Peyer's patch (tissue), 4 donors: ENCODE measurements around the gene ERLIN1. TPM values are rescaled to one million over a fixed set of nuclear protein-coding genes. Genes with fewer than 3 reads are reported as not detected.

ENCODE experiments used
- DNase-seq, 3 donors: peaks; one replicate each; pipeline ENCODE4 v3.0.0-alpha.2; 2017 to 2019
- H3K27ac ChIP-seq, 4 donors: fragments of 200-600 bp; sonication (generic); one replicate each; pipeline ENCODE4 v1.5.1; 2016 to 2019
- H3K27me3 ChIP-seq, 2 donors: fragments of 200-600 bp; sonication (generic); one replicate each; pipeline ENCODE4 v1.5.1; 2019
- H3K36me3 ChIP-seq, 3 donors: fragments of 200-600 bp; sonication (generic); one replicate each; pipeline ENCODE4 v1.5.1; 2016 to 2019
- H3K4me1 ChIP-seq, 4 donors: fragments of 200-600 bp; sonication (generic); one replicate each; pipeline ENCODE4 v1.5.1; 2016 to 2019
- H3K4me3 ChIP-seq, 4 donors: fragments of 200-600 bp; sonication (generic); 1 replicate in 3 of 4; 2 replicates in 1 of 4; pipeline ENCODE4 v1.5.1; 2016 to 2019; ENCODE audit warnings: mild to moderate bottlenecking in 1 of 4
- H3K9me3 ChIP-seq, 4 donors: fragments of 200-600 bp; sonication (generic); one replicate each; pipeline ENCODE4 v1.5.1; 2016 to 2019; ENCODE audit warnings: mild to moderate bottlenecking in 1 of 4
- CTCF ChIP-seq, 6 experiments: fragments of 450-650 bp in 4 of 6; fragments of 200-600 bp in 2 of 6; sonication (generic) in 1 of 6; IDR thresholded peaks; one replicate each; pipeline ENCODE4 v1.5.1; 2017 to 2019; ENCODE audit warnings: antibody characterized with exemption in 6 of 6, mild to moderate bottlenecking in 3 of 6, moderate library complexity in 1 of 6
- POLR2A ChIP-seq, 2 donors: fragments of 450-650 bp; IDR thresholded peaks; one replicate each; pipeline ENCODE4 v1.5.1; 2017; ENCODE audit warnings: antibody characterized with exemption in 2 of 2, mild to moderate bottlenecking in 2 of 2, moderate library complexity in 2 of 2
- total RNA-seq, 4 donors: library from RNA; depleted of rRNA; stranded (reverse); fragments of >200 nt; gene quantifications; one replicate each; pipeline ENCODE4 v1.1.0, GENCODE V29; 2016

Gene ERLIN1
- total RNA-seq, 4 donors from 2014 or later: 5.8 to 28.7 (median 26.3) TPM

- peaks cover 0 to 41% (median 0%) of the 10 kb centered on the region in 3 donors for H3K36me3 ChIP-seq
- no peaks in the 10 kb centered on the region for H3K9me3 ChIP-seq
- H3K4me1 ChIP-seq: peaks cover 0 to 15% (median 0%) of the 10 kb centered on the region in 4 donors
- H3K27me3 ChIP-seq: no peaks in the 10 kb centered on the region
- DNase-seq: no peak
- peak overlapping the region in 1 of 4 donors; percentile 28 for H3K27ac ChIP-seq
- TF ChIP-seq CTCF (IDR thresholded peaks at IDR 0.05) (no peak), POLR2A (IDR thresholded peaks at IDR 0.05) (no peak)
- no peak overlapping the region for H3K4me3 ChIP-seq
These were observed 10.0 kb downstream of the ERLIN1 start for GRCh38 chr10:100175875-100176274.

DNA sequence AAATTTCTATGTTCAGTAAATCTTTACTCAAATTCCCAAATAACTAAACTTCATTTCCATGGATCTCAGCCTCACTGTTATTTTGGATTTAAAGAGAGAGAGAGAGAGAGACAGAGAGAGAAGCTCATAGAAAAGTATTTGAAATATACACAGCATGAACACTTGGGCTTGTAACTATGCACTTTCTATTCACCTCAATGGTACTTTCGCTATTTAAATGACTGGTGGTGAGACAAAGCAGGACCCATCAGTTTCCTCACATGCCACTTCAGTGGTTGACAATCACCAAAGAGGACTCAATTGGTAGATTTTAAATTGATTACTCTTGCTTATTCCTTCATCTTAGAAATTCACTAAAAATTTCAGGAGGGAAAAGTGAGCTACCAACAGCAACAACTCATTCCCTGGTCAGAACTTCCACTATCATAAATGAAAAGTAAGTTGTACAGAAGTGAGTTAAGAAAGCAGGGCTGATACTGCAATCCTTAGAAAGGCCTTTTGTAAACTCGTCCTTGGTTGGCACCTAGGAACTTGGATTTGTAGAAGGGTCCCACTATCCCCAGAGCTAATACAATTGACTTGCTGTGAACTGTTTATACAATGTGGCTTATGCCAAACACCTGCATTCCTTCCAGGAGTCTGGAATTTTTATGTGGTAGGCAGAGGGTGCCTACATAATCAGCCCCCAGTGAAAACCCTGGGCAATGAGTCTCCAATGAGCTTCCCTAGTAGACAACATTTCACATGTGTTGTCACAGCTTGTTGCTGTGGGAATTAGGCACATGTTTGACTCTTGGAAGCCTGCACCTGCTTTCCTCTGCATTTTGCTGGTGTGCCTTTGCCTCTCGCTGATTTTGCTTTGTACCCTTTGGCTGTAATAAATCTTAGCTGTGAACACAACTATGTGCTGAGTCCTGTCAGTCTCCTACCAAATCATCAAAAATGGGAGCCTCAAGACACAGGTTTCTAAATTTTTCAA lies 10.8 kb downstream of the ERLIN1 start:
- Histone ChIP-seq H3K4me1 (peaks cover 0 to 8% (median 0%) of the 10 kb centered on the region in 4 donors), H3K9me3 (no peaks in the 10 kb centered on the region), H3K27ac (no peak overlapping the region), H3K36me3 (peaks cover 0 to 41% (median 0%) of the 10 kb centered on the region in 3 donors), H3K27me3 (no peaks in the 10 kb centered on the region), H3K4me3 (no peak overlapping the region)
- TF ChIP-seq CTCF (IDR thresholded peaks at IDR 0.05): no peak
- no peak for TF ChIP-seq POLR2A (IDR thresholded peaks at IDR 0.05)
- DNase-seq: no peak

GRCh38 chr10:100173035-100173434 lies 12.8 kb downstream of the ERLIN1 start:
- no peak overlapping the region for H3K4me3 ChIP-seq
- H3K27me3 ChIP-seq: no peaks in the 10 kb centered on the region
- no peaks in the 10 kb centered on the region for H3K9me3 ChIP-seq
- no peak for TF ChIP-seq POLR2A (IDR thresholded peaks at IDR 0.05)
- TF ChIP-seq CTCF (IDR thresholded peaks at IDR 0.05): no peak
- no peak for DNase-seq
- H3K27ac ChIP-seq: no peak overlapping the region
- peaks cover 0 to 4% (median 0%) of the 10 kb centered on the region in 4 donors for H3K4me1 ChIP-seq
- H3K36me3 ChIP-seq: peaks cover 0 to 41% (median 0%) of the 10 kb centered on the region in 3 donors

DNA sequence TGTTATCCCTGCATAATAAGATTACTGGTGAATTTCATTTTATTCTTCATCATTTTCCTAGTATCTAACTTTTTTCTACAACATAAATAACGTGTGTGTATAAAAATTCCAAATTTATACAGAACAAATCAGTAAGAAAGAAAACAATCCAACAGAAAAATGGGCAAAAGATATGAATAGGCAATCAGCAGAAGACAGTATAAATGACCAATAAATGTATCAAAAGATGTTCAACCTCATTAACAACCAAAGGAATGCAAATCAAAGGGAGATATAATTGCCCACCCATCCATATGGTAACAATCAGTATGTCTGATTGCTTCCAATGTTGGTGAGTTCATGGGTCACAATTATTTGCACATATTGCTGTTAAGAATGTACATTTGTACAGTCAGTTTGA lies 13.5 kb downstream of the ERLIN1 start:
- Histone ChIP-seq H3K9me3 (no peaks in the 10 kb centered on the region), H3K27ac (no peak overlapping the region), H3K36me3 (peaks cover 0 to 40% (median 0%) of the 10 kb centered on the region in 3 donors), H3K4me1 (peaks cover 0 to 5% (median 0%) of the 10 kb centered on the region in 4 donors), H3K4me3 (no peak overlapping the region), H3K27me3 (no peaks in the 10 kb centered on the region)
- no peak for DNase-seq
- TF ChIP-seq POLR2A (IDR thresholded peaks at IDR 0.05): no peak
- TF ChIP-seq CTCF (IDR thresholded peaks at IDR 0.05): no peak

DNA sequence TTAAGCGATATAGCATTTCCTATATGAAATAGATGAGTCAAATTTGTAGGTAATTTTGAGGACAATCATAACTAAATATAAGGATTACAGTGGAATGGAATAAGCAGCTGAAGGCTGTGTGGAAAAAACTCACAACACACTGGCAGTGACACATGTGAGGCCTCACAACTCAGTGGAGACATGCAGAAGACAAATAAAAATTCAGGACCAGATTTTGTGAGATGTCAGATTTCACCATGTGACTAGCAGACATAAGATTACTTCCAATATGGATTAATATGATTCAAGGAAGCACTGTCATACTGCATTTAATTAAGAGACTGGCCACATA lies 17.6 kb downstream of the ERLIN1 start:
- H3K27ac ChIP-seq: peak overlapping the region in 3 of 4 donors; percentile 37 to 74 (median 69)
- no peak for DNase-seq
- peaks cover 0 to 20% (median 0%) of the 10 kb centered on the region in 3 donors for H3K36me3 ChIP-seq
- H3K27me3 ChIP-seq: no peaks in the 10 kb centered on the region
- H3K4me1 ChIP-seq: peaks cover 0 to 5% (median 0%) of the 10 kb centered on the region in 4 donors
- no peaks in the 10 kb centered on the region for H3K9me3 ChIP-seq
- TF ChIP-seq POLR2A (IDR thresholded peaks at IDR 0.05) (no peak), CTCF (IDR thresholded peaks at IDR 0.05) (no peak)
- no peak overlapping the region for H3K4me3 ChIP-seq
